ENCODE data around the gene BCS1L. TPM values are rescaled to one million over a fixed set of nuclear protein-coding genes. Genes with fewer than 3 reads are reported as not detected.

The BCS1L gene
- total and polyA plus RNA-seq, 9 of the 15 experiments (the other 6 are each of a cell fraction or from before 2014, with no cell fraction given), result 37.6 to 103 (median 56.7) TPM

- no peaks in the 10 kb centered on the region for H3K27me3 ChIP-seq (ENCODE audit: control insufficient read depth in 2 of 2, insufficient read depth in 2 of 2, low read length in 2 of 2)
- ChIA-PET POLR2A (interaction anchor here (3.7 kb wide), 1 partner anchor 16 kb away, joined by 10 read pairs; the partner anchor contains the start of genes BCS1L and ZNF142), CTCF (ENCODE audit: low intra/inter-chr PET ratio) (no interaction called here)
- 0 out of 3 replicates have a peak, but pooled peaks cover 4% of the 10 kb centered on the region for H3K79me2 ChIP-seq (ENCODE audit: control insufficient read depth, insufficient read depth, low read length)
- in situ Hi-C loops (cut with MboI) (no loop called here), intact Hi-C loops (cut with micrococcal nuclease) (loop anchor here (10.0 kb wide), 2 partner anchors 238 to 368 kb away; partner anchors contain the start of genes AAMP and PNKD)
- H3K4me1 ChIP-seq (replicated peaks in 1 of 2; ENCODE audit: control insufficient read depth in 2 of 2, insufficient read depth in 2 of 2, low read length in 2 of 2), result no peaks in the 10 kb centered on the region
- no peak overlapping the region for H3K4me3 ChIP-seq
- no peaks in the 10 kb centered on the region for H3K9me1 ChIP-seq (ENCODE audit: control insufficient read depth, insufficient read depth, low read length)
- FAIRE-seq (no peak), ATAC-seq (no peak), DNase-seq (ENCODE audit: extremely low read depth in 1 of 4, low spot score in 3 of 4) (no peak)
- H3K36me3 ChIP-seq (ENCODE audit: control insufficient read depth, insufficient read depth, low read length), result peaks cover 81% of the 10 kb centered on the region
- no peak overlapping the region for H3K9ac ChIP-seq (ENCODE audit: insufficient read depth in 1 of 2, low read depth in 2 of 2, low read length in 2 of 2)
- 86% methylated on average over 16 of the region's 17 CpGs for WGBS (ENCODE audit: insufficient coverage, low coverage, missing lambda C conversion rate)
- BruUV-seq (replicated peaks), result no TSS peak
- no peak overlapping the region for H3K4me2 ChIP-seq (ENCODE audit: insufficient read depth, low read length)
- no peak overlapping the region for H3K27ac ChIP-seq (ENCODE audit: extremely low read depth, low read depth, low read length)
- TF ChIP-seq THRA (IDR thresholded peaks at IDR 0.05) (no peak), RBFOX2 (IDR thresholded peaks at IDR 0.05; ENCODE audit: low read depth, low read length) (peak; percentile 44)
- H4K20me1 ChIP-seq (replicated peaks; ENCODE audit: control insufficient read depth, insufficient read depth, low read length), result no peaks in the 10 kb centered on the region
- no peaks in the 10 kb centered on the region for H3K9me3 ChIP-seq (replicated peaks; ENCODE audit: control insufficient read depth, insufficient read depth, low read depth, low read length)
- no peak overlapping the region for H2AFZ ChIP-seq (ENCODE audit: low read depth, low read length)
Observed at GRCh38 chr2:218642786-218643185, 16.7 kb upstream of the BCS1L start.

- H3K9ac ChIP-seq (ENCODE audit: insufficient read depth in 1 of 2, low read depth in 2 of 2, low read length in 2 of 2), result no peak overlapping the region
- no peak overlapping the region for H3K4me3 ChIP-seq
- no peak for FAIRE-seq
- in situ Hi-C loops (cut with MboI) (no loop called here), intact Hi-C loops (cut with micrococcal nuclease) (loop anchor here (10.0 kb wide), 2 partner anchors 239 to 369 kb away; partner anchors contain the start of genes AAMP and PNKD)
- no peaks in the 10 kb centered on the region for H3K27me3 ChIP-seq (ENCODE audit: control insufficient read depth in 2 of 2, insufficient read depth in 2 of 2, low read length in 2 of 2)
- POLR2A ChIA-PET, result interaction anchor here (0.6 to 3.7 kb wide), 3 partner anchors 15 to 374 kb away, joined by 3 to 10 read pairs (median 5); partner anchors contain the start of genes AAMP, BCS1L, PNKD and ZNF142
- H3K4me1 ChIP-seq (replicated peaks in 1 of 2; ENCODE audit: control insufficient read depth in 2 of 2, insufficient read depth in 2 of 2, low read length in 2 of 2), result no peaks in the 10 kb centered on the region
- no peak overlapping the region for H3K27ac ChIP-seq (ENCODE audit: extremely low read depth, low read depth, low read length)
- ATAC-seq, result no peak
- H3K36me3 ChIP-seq (ENCODE audit: control insufficient read depth, insufficient read depth, low read length), result peaks cover 82% of the 10 kb centered on the region
- 0 out of 3 replicates have a peak, but pooled peaks cover 4% of the 10 kb centered on the region for H3K79me2 ChIP-seq (ENCODE audit: control insufficient read depth, insufficient read depth, low read length)
- no peaks in the 10 kb centered on the region for H3K9me1 ChIP-seq (ENCODE audit: control insufficient read depth, insufficient read depth, low read length)
- BruUV-seq (replicated peaks), result no TSS peak
- no peaks in the 10 kb centered on the region for H3K9me3 ChIP-seq (replicated peaks; ENCODE audit: control insufficient read depth, insufficient read depth, low read depth, low read length)
- CTCF ChIA-PET (ENCODE audit: low intra/inter-chr PET ratio), result no interaction called here
- no peak overlapping the region for H3K4me2 ChIP-seq (ENCODE audit: insufficient read depth, low read length)
- WGBS (ENCODE audit: insufficient coverage, low coverage, missing lambda C conversion rate), result 96% methylated on average over 8 of the region's 10 CpGs
- no peak overlapping the region for H2AFZ ChIP-seq (ENCODE audit: low read depth, low read length)
- no peak for DNase-seq (ENCODE audit: extremely low read depth in 1 of 4, low spot score in 3 of 4)
- no peaks in the 10 kb centered on the region for H4K20me1 ChIP-seq (replicated peaks; ENCODE audit: control insufficient read depth, insufficient read depth, low read length)
- no peak for TF ChIP-seq CREB5 (CRISPR knock-in tag; IDR thresholded peaks at IDR 0.05)
- TF ChIP-seq ZSCAN29 (IDR thresholded peaks at IDR 0.05), result no peak
- TF ChIP-seq ZBTB2 (IDR thresholded peaks at IDR 0.05), result no peak
- no peak for TF ChIP-seq NCOA2 (IDR thresholded peaks at IDR 0.05; ENCODE audit: partially characterized antibody in 2 of 2)
- no peak for TF ChIP-seq WHSC1 (IDR thresholded peaks at IDR 0.05; ENCODE audit: low read length)
Observed at GRCh38 chr2:218643751-218644310, 15.7 kb upstream of the BCS1L start.

All from K562 (cell line).